Heart right ventricle (tissue), 16 donors: ENCODE data around the gene MAML2. TPM values are rescaled to one million over a fixed set of nuclear protein-coding genes. Genes with fewer than 3 reads are reported as not detected.

Experiments used
- ATAC-seq, 8 donors: fragments of 200-7000 bp; cut with Tn5 transposase; one replicate each; pipeline ENCODE4 v1.9.1; 2020; ENCODE audit warnings: mild to moderate bottlenecking in 8 of 8, moderate library complexity in 8 of 8, moderate number of reproducible peaks in 1 of 8
- DNase-seq, 2 donors: peaks; one replicate each; pipeline ENCODE4 v3.0.0-alpha.2; 2020
- H3K27ac ChIP-seq, 10 donors: fragments of 200-600 bp; sonication (generic) in 2 of 10; one replicate each; pipeline versions ENCODE4 v1.5.0 to v1.8.0; 2020 to 2022; ENCODE audit warnings: mild to moderate bottlenecking in 3 of 10
- H3K27me3 ChIP-seq, 7 donors: fragments of 200-600 bp; one replicate each; pipeline ENCODE4 v1.8.0; 2021 to 2022; ENCODE audit warnings: mild to moderate bottlenecking in 2 of 7
- H3K36me3 ChIP-seq, 9 donors: fragments of 200-600 bp; sonication (generic) in 1 of 9; one replicate each; pipeline versions ENCODE4 v1.5.0 to v1.8.0; 2020 to 2022; ENCODE audit warnings: mild to moderate bottlenecking in 2 of 9
- H3K4me1 ChIP-seq, 9 donors: fragments of 200-600 bp; sonication (generic) in 1 of 9; one replicate each; pipeline versions ENCODE4 v1.5.0 to v1.8.0; 2020 to 2022; ENCODE audit warnings: mild to moderate bottlenecking in 4 of 9
- H3K4me3 ChIP-seq, 10 donors: fragments of 200-600 bp; sonication (generic) in 2 of 10; one replicate each; pipeline versions ENCODE4 v1.5.0 to v1.8.0; 2020 to 2022; ENCODE audit warnings: mild to moderate bottlenecking in 7 of 10, moderate library complexity in 2 of 10
- H3K9me3 ChIP-seq, 11 donors: fragments of 200-600 bp in 10 of 11; sonication (generic) in 2 of 11; one replicate each; pipeline versions ENCODE4 v1.5.0 to v1.8.0; 2013 to 2022; ENCODE audit warnings: mild to moderate bottlenecking in 2 of 11, control low read depth in 1 of 11, moderate library complexity in 1 of 11
- WGBS, 2 donors: extraction: QIAGEN DNeasy Blood & Tissue Kit; methylation state at CpG; one replicate each; pipeline ENCODE4 v1.1.7; 2013; ENCODE audit warnings: inconsistent platforms in 1 of 2; 5-methylcytosine and 5-hydroxymethylcytosine counted together
- intact Hi-C, 10 donors: fragments of 100-400 bp; cut with DNase I; formaldehyde crosslinking; loops; one replicate each; pipeline versions ENCODE4 v1.11.1 to v1.14.2; 2022
- polyA plus RNA-seq, 2 donors: library from polyadenylated mRNA; stranded (reverse); fragments of 200-250 nt; gene quantifications; one replicate each; pipeline ENCODE4 v1.2.3, GENCODE V29; 2013
- total RNA-seq, 10 donors: library from RNA; stranded (reverse); fragmentation: NEBNext Ultra II Directional in 3 of 10; extraction: Animal tissue kit (Norgen Biotek cat#: 25700) in 3 of 10; gene quantifications; one replicate each; pipeline versions ENCODE4 v1.2.1 to v1.2.4, GENCODE V29; 2021 to 2023
- TF ChIP-seq, protein P1 (sequence below), 9 donors: fragments of 200-600 bp; sonication (generic) in 2 of 9; IDR thresholded peaks; one replicate each; pipeline versions ENCODE4 v1.5.0 to v1.8.0; 2021 to 2022; ENCODE audit warnings: antibody characterized with exemption in 9 of 9, mild to moderate bottlenecking in 5 of 9, moderate library complexity in 1 of 9
- donor health status: Arrhythmogenic right ventricular cardiomyopathy.
- donor health status: ischemic (EF 13 %, LVEDD 7.1; RV severe dilation, severe dysfunction).
- donor health status: healthy with polysubstance abuse.
- donor health status: DM: no; HTN: yes; CAD: no.
- donor health status: DM: no; HTN: no; CAD: no.
- donor health status: ischemic (EF 25% LVEDD 6.9; RV normal size, moderate dysfunction).
- donor health status: ischemic (EF 25% LVEDD 5.7; RV mildly dilated, moderate dysfunction).
- donor health status: healthy.
- donor health status: DM: yes; HTN: yes; CAD: no.
- donor health status: Ischemic cardiomyopathy.
- donor health status: ischemic (EF 35%, LVEDD 5.7; RV mildly dilated, moderate dysfunction).
- donor health status: nonischemic (EF 11% LVEDD 7.7; RV severe dilation, severe dysfunction).
- donor health status: DM: yes; HTN: yes; CAD: no.
- donor health status: PGD.
- donor health status: ischemic (EF 29% LVEDD 5.4; RV normal size, mild dysfunction).
- donor health status: nonischemic (EF 23%, LVEDD 6.1; RV moderate dilation, normal function).

MAML2 gene
- total and polyA plus RNA-seq, 12 donors, result 1.3 to 6.1 (median 4.1) TPM

DNA sequence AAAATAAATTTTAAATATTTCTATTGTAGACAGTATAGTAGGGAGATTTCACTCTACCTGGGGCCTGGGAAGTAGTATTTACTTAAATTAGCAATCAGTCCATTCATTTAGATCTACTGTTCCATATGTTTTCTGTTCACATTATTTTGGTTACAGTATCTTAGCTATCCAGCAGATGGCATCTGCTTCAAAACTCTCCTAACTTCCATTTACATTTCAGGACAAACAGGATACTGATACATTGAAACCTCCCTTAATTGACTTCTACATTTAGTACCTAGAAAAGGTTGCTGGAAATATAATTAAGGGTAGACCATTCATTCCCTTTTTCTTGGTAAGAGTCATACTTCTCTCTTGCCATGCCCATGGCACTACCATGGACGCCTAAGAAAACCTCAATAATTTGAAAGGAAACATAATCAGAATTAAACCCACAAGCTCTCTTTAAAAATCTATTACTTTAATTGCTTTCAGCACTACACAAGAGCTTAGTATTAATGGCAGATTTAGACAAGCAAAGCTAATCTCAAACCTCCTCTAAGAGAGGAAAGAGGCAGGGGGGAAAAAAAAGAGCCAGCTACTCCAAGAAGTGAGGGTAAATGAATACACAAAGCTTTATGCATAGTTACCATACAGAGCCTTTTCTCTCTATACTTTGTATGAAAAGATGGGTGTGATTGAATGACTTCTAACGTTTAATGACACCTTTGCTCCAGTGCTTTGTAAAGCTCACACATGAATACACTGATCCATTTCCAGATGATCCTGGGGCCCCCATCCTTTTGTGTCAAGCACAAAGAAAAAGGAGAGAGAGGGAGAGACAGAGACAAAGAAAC lies 287.9 kb downstream of the MAML2 start:
- Histone ChIP-seq H3K4me1 (peaks cover 0 to 52% (median 23%) of the 10 kb centered on the region in 9 donors), H3K9me3 (no peaks in the 10 kb centered on the region), H3K27me3 (no peaks in the 10 kb centered on the region), H3K4me3 (no peak overlapping the region), H3K27ac (peak overlapping the region in 2 of 10 donors; percentile 2 to 19), H3K36me3 (no peaks in the 10 kb centered on the region)
- intact Hi-C loops, result loop anchor here in 9 of 10 donors (1.0 to 10.0 kb wide), 11 partner anchors 97 to 290 kb away; partner anchors contain the start of gene MAML2 (in 9 of the 9)
- ATAC-seq (peak in 5 of 8 donors; percentile 6 to 56 (median 50)), DNase-seq (no peak)
- 57 to 61% methylated on average over 2 of the region's 2 CpGs for WGBS, 2 donors
- TF ChIP-seq, protein P1, sequence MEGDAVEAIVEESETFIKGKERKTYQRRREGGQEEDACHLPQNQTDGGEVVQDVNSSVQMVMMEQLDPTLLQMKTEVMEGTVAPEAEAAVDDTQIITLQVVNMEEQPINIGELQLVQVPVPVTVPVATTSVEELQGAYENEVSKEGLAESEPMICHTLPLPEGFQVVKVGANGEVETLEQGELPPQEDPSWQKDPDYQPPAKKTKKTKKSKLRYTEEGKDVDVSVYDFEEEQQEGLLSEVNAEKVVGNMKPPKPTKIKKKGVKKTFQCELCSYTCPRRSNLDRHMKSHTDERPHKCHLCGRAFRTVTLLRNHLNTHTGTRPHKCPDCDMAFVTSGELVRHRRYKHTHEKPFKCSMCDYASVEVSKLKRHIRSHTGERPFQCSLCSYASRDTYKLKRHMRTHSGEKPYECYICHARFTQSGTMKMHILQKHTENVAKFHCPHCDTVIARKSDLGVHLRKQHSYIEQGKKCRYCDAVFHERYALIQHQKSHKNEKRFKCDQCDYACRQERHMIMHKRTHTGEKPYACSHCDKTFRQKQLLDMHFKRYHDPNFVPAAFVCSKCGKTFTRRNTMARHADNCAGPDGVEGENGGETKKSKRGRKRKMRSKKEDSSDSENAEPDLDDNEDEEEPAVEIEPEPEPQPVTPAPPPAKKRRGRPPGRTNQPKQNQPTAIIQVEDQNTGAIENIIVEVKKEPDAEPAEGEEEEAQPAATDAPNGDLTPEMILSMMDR (IDR thresholded peaks at IDR 0.05), result peak; percentile 48 to 83 (median 65)

DNA sequence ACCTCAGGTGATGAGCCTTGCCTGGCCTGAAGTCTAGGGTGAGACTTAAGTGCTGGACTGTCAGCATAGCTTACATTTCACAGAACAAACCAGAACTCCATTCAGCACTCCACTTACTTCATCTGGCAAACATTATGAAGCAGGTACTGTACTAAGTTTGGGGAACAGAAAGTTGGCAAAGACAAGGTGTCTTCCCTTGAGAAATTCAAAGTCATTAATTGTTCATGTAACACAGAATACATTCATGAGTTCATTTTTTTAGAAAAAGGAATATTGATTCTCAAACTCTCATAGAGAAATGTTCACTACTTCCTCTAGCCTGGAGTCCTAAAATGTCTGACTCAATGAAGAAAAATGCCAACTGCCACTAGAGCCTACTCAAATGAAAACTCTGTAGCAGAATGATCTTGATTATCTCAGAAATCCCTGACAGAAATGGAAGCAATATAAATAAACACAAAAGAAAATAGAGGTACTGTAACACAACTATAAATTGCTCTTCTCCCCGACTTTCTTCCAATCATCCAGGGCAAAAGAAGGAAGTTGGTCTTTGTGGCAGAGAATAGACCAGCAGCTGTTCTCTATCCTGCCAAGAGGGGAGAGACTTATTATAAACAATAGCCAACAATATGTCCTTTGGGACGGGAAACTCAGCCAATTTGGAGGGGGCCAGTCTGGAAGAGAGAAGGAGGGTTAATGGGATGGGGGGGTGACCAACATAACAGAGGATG lies 289.9 kb downstream of the MAML2 start:
- WGBS, 2 donors, result 38 to 51% methylated on average over 2 of the region's 2 CpGs
- Histone ChIP-seq H3K27me3 (no peaks in the 10 kb centered on the region), H3K4me3 (no peak overlapping the region), H3K4me1 (peaks cover 0 to 61% (median 23%) of the 10 kb centered on the region in 9 donors), H3K9me3 (no peaks in the 10 kb centered on the region), H3K36me3 (no peaks in the 10 kb centered on the region), H3K27ac (peak overlapping the region in 1 of 10 donors; percentile 7)
- intact Hi-C loops, result loop anchor here in 6 of 10 donors (5.0 to 10.0 kb wide), 7 partner anchors 162 to 292 kb away; partner anchors contain the start of gene MAML2 (in 1 of the 6)
- DNase-seq (peak in 1 of 2 donors; percentile 34), ATAC-seq (peak in 3 of 8 donors; percentile 15 to 36 (median 26))
- TF ChIP-seq, protein P1 (IDR thresholded peaks at IDR 0.05), result no peak

DNA sequence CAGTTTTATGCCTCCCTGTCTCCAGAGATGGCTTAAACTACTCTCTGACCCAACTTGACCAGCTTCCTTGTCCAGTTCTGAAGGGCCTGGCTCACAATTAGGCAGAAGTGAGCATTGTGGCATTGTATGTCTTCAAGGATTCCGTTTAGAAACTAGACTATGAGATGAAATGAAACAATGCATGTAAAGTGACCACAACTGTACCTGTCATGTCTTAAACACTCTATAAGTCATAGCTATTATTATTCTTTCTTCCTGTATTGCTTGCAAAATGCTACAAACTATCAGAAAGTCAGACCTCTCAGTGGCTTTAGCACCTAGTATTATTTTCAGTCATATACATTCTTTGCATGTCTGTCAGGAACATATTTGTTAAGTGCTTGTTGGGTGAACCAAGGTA lies 291.2 kb downstream of the MAML2 start:
- H3K27me3 ChIP-seq, result no peaks in the 10 kb centered on the region
- 85 to 96% methylated on average over 1 of the region's 1 CpG for WGBS, 2 donors
- intact Hi-C loops, result loop anchor here in 6 of 10 donors (5.0 to 10.0 kb wide), 7 partner anchors 163 to 293 kb away; partner anchors contain the start of gene MAML2 (in 1 of the 6)
- ATAC-seq (no peak), DNase-seq (no peak)
- H3K4me1 ChIP-seq, result peaks cover 0 to 56% (median 18%) of the 10 kb centered on the region in 9 donors
- H3K27ac ChIP-seq, result no peak overlapping the region
- H3K36me3 ChIP-seq, result no peaks in the 10 kb centered on the region
- TF ChIP-seq, protein P1 (IDR thresholded peaks at IDR 0.05), result no peak
- no peak overlapping the region for H3K4me3 ChIP-seq
- H3K9me3 ChIP-seq, result no peaks in the 10 kb centered on the region
